H9 (cell line): ENCODE measurements around the gene ATG4B. TPM values are rescaled to one million over a fixed set of nuclear protein-coding genes. Genes with fewer than 3 reads are reported as not detected.

ENCODE experiments used
- DNase-seq: peaks from one replicate; pipeline ENCODE4 v3.0.0-alpha.2; 2017
- H2AFZ ChIP-seq: one replicate; pipeline ENCODE4 v1.6.1; 2013; ENCODE audit warnings: mild to moderate bottlenecking, low read length, control low read depth, moderate library complexity
- H2AK5ac ChIP-seq: 2 replicates; pipeline ENCODE4 v1.6.1; 2013; ENCODE audit warnings: low read length, control low read depth, mixed read lengths; ENCODE audit not compliant: insufficient read length
- H2BK120ac ChIP-seq: one replicate; pipeline ENCODE4 v1.6.1; 2013; ENCODE audit warnings: low read depth, mild to moderate bottlenecking, low read length, control low read depth, inconsistent platforms; ENCODE audit not compliant: poor library complexity, severe bottlenecking
- H2BK12ac ChIP-seq: 2 replicates; pipeline ENCODE4 v1.6.1; 2013; ENCODE audit warnings: low read length, control low read depth, mixed read lengths, low read depth; ENCODE audit not compliant: insufficient read length
- H2BK15ac ChIP-seq: 2 replicates; pipeline ENCODE4 v1.6.1; 2013; ENCODE audit warnings: low read depth, low read length, control low read depth
- H2BK20ac ChIP-seq: one replicate; pipeline ENCODE4 v1.6.1; 2013; ENCODE audit warnings: low read depth, mild to moderate bottlenecking, low read length, control low read depth, inconsistent platforms; ENCODE audit not compliant: poor library complexity, severe bottlenecking
- H2BK5ac ChIP-seq: 2 replicates; pipeline ENCODE4 v1.6.1; 2013; ENCODE audit warnings: low read length, control low read depth, mixed read lengths; ENCODE audit not compliant: insufficient read length
- H3K14ac ChIP-seq: 2 replicates; pipeline ENCODE4 v1.6.1; 2013; ENCODE audit warnings: low read length, control low read depth; ENCODE audit not compliant: insufficient read depth
- H3K18ac ChIP-seq: 2 replicates; pipeline ENCODE4 v1.6.1; 2013; ENCODE audit warnings: low read depth, mild to moderate bottlenecking, mixed read lengths, low read length, control low read depth; ENCODE audit not compliant: insufficient read length
- H3K23ac ChIP-seq: 2 replicates; pipeline ENCODE4 v1.6.1; 2013; ENCODE audit warnings: low read length, control low read depth, mixed read lengths, low read depth; ENCODE audit not compliant: insufficient read length
- H3K23me2 ChIP-seq: 2 replicates; pipeline ENCODE4 v1.6.1; 2013; ENCODE audit warnings: low read depth, mild to moderate bottlenecking, mixed read lengths, low read length, control low read depth; ENCODE audit not compliant: insufficient read length, poor library complexity, severe bottlenecking
- H3K27ac ChIP-seq: 2 replicates; pipeline ENCODE4 v1.5.1; 2013; ENCODE audit warnings: low read length, control low read depth, mixed read lengths, low read depth; ENCODE audit not compliant: insufficient read length
- H3K27me3 ChIP-seq: 2 replicates; pipeline ENCODE4 v1.6.1; 2013; ENCODE audit warnings: low read length, control low read depth, inconsistent platforms; ENCODE audit not compliant: insufficient read depth
- H3K4ac ChIP-seq: 2 replicates; pipeline ENCODE4 v1.6.1; 2013; ENCODE audit warnings: low read depth, mild to moderate bottlenecking, control low read depth, inconsistent platforms, low read length, moderate library complexity
- H3K4me1 ChIP-seq: 2 replicates; pipeline ENCODE4 v1.6.1; 2013; ENCODE audit warnings: low read length, control low read depth, inconsistent platforms; ENCODE audit not compliant: insufficient read depth
- H3K4me2 ChIP-seq: 2 replicates; pipeline ENCODE4 v1.6.1; 2013; ENCODE audit warnings: low read length, control low read depth, mixed read lengths; ENCODE audit not compliant: insufficient read length, insufficient read depth
- H3K56ac ChIP-seq: 2 replicates; pipeline ENCODE4 v1.6.1; 2013; ENCODE audit warnings: low read depth, mild to moderate bottlenecking, mixed read lengths, low read length, control low read depth; ENCODE audit not compliant: insufficient read length
- H3K79me1 ChIP-seq: 2 replicates; pipeline ENCODE4 v1.6.1; 2013; ENCODE audit warnings: low read depth, mild to moderate bottlenecking, moderate library complexity, low read length, control low read depth, inconsistent platforms; ENCODE audit not compliant: insufficient read depth, poor library complexity, severe bottlenecking
- H3K79me2 ChIP-seq: 2 replicates; pipeline ENCODE4 v1.6.1; 2013; ENCODE audit warnings: low read length, control low read depth, inconsistent platforms; ENCODE audit not compliant: insufficient read depth
- H3K9ac ChIP-seq: 2 replicates; pipeline ENCODE4 v1.6.1; 2013; ENCODE audit warnings: low read length, control low read depth, mixed read lengths; ENCODE audit not compliant: insufficient read length; ENCODE audit errors: extremely low read depth
- H3K9me3 ChIP-seq: one replicate; pipeline ENCODE4 v1.6.1; 2013; ENCODE audit warnings: low read depth, low read length, inconsistent platforms; ENCODE audit not compliant: control insufficient read depth
- H3T11ph ChIP-seq: one replicate; pipeline ENCODE4 v1.6.1; 2013; ENCODE audit warnings: mild to moderate bottlenecking, low read length, control low read depth, inconsistent platforms
- H4K20me1 ChIP-seq: one replicate; pipeline ENCODE4 v1.6.1; 2013; ENCODE audit not compliant: control insufficient read depth, insufficient read length, insufficient read depth
- H4K5ac ChIP-seq: 2 replicates; pipeline ENCODE4 v1.6.1; 2013; ENCODE audit warnings: low read depth, mild to moderate bottlenecking, mixed read lengths, low read length, control low read depth; ENCODE audit not compliant: insufficient read length
- H4K8ac ChIP-seq: replicated peaks from 2 replicates; pipeline ENCODE4 v1.6.1; 2013; ENCODE audit warnings: low read length, control low read depth, mixed read lengths, low read depth; ENCODE audit not compliant: insufficient read length
- H4K91ac ChIP-seq: 2 replicates; pipeline ENCODE4 v1.6.1; 2013; ENCODE audit warnings: low read depth, mild to moderate bottlenecking, moderate library complexity, mixed read lengths, low read length, control low read depth; ENCODE audit not compliant: insufficient read length
- H3K27ac Mint-ChIP-seq, 3 experiments: 2 replicates in 2 of 3; 3 replicates in 1 of 3; pipeline ENCODE4 v1.8.0; 2020 to 2021; ENCODE audit warnings: mixed read lengths in 3 of 3, mild to moderate bottlenecking in 1 of 3, moderate library complexity in 1 of 3
- H3K27me3 Mint-ChIP-seq: 2 replicates; pipeline ENCODE4 v1.8.0; 2021; ENCODE audit warnings: low read depth, mild to moderate bottlenecking, moderate library complexity, mixed read lengths
- H3K36me3 Mint-ChIP-seq, 3 experiments: 2 replicates in 2 of 3; 3 replicates in 1 of 3; pipeline ENCODE4 v1.8.0; 2020 to 2021; ENCODE audit warnings: low read depth in 3 of 3, mixed read lengths in 3 of 3; ENCODE audit not compliant: insufficient read depth in 1 of 3
- H3K4me1 Mint-ChIP-seq, 2 experiments: 2 replicates each; pipeline ENCODE4 v1.8.0; 2020; ENCODE audit warnings: mixed read lengths in 2 of 2
- H3K4me3 Mint-ChIP-seq, 2 experiments: 2 replicates in 1 of 2; 3 replicates in 1 of 2; pipeline ENCODE4 v1.8.0; 2020 to 2021; ENCODE audit warnings: mild to moderate bottlenecking in 2 of 2, mixed read lengths in 2 of 2, moderate library complexity in 1 of 2
- H3K9me3 Mint-ChIP-seq, 2 experiments: 2 replicates in 1 of 2; 3 replicates in 1 of 2; pipeline ENCODE4 v1.8.0; 2020; ENCODE audit warnings: mild to moderate bottlenecking in 2 of 2, mixed read lengths in 2 of 2, moderate library complexity in 1 of 2
- WGBS: extraction: QIAGEN DNeasy Blood & Tissue Kit; methylation state at CpG from one replicate; pipeline ENCODE4 v1.1.7; 2013; ENCODE audit warnings: missing lambda C conversion rate, low lambda C conversion rate, mixed read lengths; ENCODE audit not compliant: insufficient read length; ENCODE audit errors: extremely low coverage; 5-methylcytosine and 5-hydroxymethylcytosine counted together
- total RNA-seq: library from RNA; stranded (reverse); gene quantifications from 2 replicates; pipeline ENCODE4 v1.2.1, GENCODE V29; 2021
- TF ChIP-seq, protein P1 (sequence below): fragments of 200-600 bp; sonication (generic); conservative IDR thresholded peaks from 3 replicates; pipeline ENCODE4 v1.8.0; 2021; ENCODE audit warnings: antibody characterized with exemption, mild to moderate bottlenecking

The ATG4B gene
- total RNA-seq, 1 experiment from 2014 or later = 105 TPM

GRCh38 chr2:241607162-241607885 lies 30.2 kb upstream of the ATG4B start:
- H2BK20ac ChIP-seq = no peak overlapping the region
- peaks cover 6% of the 10 kb centered on the region for H3K23me2 ChIP-seq
- H3K4me1 ChIP-seq = no peaks in the 10 kb centered on the region
- H3K4ac ChIP-seq = no peak overlapping the region
- no peak overlapping the region for H2BK5ac ChIP-seq
- WGBS = no CpG with 5 or more reads among the region's 27 CpGs
- no peaks in the 10 kb centered on the region for H3K79me1 ChIP-seq
- H3K79me2 ChIP-seq = no peaks in the 10 kb centered on the region; the same call in 1 of the 2 replicates
- H4K5ac ChIP-seq = no peak overlapping the region
- H3K9me3 Mint-ChIP-seq = no peaks in the 10 kb centered on the region
- H3K23ac ChIP-seq = no peak overlapping the region
- no peak for DNase-seq
- no peaks in the 10 kb centered on the region for H3K27me3 ChIP-seq
- H3K4me2 ChIP-seq = no peak overlapping the region
- no peak overlapping the region for H2BK15ac ChIP-seq
- H3K9me3 ChIP-seq = no peaks in the 10 kb centered on the region
- no peak overlapping the region for H2AK5ac ChIP-seq
- TF ChIP-seq, protein P1, sequence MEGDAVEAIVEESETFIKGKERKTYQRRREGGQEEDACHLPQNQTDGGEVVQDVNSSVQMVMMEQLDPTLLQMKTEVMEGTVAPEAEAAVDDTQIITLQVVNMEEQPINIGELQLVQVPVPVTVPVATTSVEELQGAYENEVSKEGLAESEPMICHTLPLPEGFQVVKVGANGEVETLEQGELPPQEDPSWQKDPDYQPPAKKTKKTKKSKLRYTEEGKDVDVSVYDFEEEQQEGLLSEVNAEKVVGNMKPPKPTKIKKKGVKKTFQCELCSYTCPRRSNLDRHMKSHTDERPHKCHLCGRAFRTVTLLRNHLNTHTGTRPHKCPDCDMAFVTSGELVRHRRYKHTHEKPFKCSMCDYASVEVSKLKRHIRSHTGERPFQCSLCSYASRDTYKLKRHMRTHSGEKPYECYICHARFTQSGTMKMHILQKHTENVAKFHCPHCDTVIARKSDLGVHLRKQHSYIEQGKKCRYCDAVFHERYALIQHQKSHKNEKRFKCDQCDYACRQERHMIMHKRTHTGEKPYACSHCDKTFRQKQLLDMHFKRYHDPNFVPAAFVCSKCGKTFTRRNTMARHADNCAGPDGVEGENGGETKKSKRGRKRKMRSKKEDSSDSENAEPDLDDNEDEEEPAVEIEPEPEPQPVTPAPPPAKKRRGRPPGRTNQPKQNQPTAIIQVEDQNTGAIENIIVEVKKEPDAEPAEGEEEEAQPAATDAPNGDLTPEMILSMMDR = no peak
- H3T11ph ChIP-seq = no peak overlapping the region
- H3K18ac ChIP-seq = no peak overlapping the region
- H3K27me3 Mint-ChIP-seq = no peaks in the 10 kb centered on the region
- H3K56ac ChIP-seq = no peak overlapping the region
- no peak overlapping the region for H2BK120ac ChIP-seq
- no peaks in the 10 kb centered on the region for H4K20me1 ChIP-seq
- no peak overlapping the region for H2AFZ ChIP-seq
- H3K4me1 Mint-ChIP-seq = peaks cover 5 to 8% of the 10 kb centered on the region in 2 experiments
- H4K91ac ChIP-seq = no peak overlapping the region
- no peak overlapping the region for H3K27ac Mint-ChIP-seq
- H3K9ac ChIP-seq = no peak overlapping the region
- peaks cover 4 to 24% (median 19%) of the 10 kb centered on the region in 3 experiments; a peak in 6 of 7 replicates for H3K36me3 Mint-ChIP-seq
- no peak overlapping the region for H4K8ac ChIP-seq
- no peak overlapping the region for H3K4me3 Mint-ChIP-seq
- H2BK12ac ChIP-seq = no peak overlapping the region
- H3K27ac ChIP-seq = no peak overlapping the region
- no peak overlapping the region for H3K14ac ChIP-seq
